Omental fat pad (tissue), 4 donors: ENCODE results near the gene AGBL4. TPM values are rescaled to one million over a fixed set of nuclear protein-coding genes. Genes with fewer than 3 reads are reported as not detected.

Source experiments
- ATAC-seq: fragments of 150-250 bp; one replicate; pipeline ENCODE4 v1.9.1; 2016; ENCODE audit warnings: mild to moderate bottlenecking, moderate library complexity; ENCODE audit not compliant: low FRiP score
- DNase-seq: peaks from one replicate; pipeline ENCODE4 v3.0.0-alpha.2; 2019; ENCODE audit warnings: low spot score
- CTCF ChIP-seq, 3 donors: fragments of 450-650 bp; IDR thresholded peaks; one replicate each; pipeline ENCODE4 v1.5.1; 2016 to 2017; ENCODE audit warnings: antibody characterized with exemption in 3 of 3, mild to moderate bottlenecking in 3 of 3, moderate library complexity in 2 of 3
- total RNA-seq, 4 donors: library from RNA; depleted of rRNA; stranded (reverse); fragments of >200 nt; gene quantifications; one replicate each; pipeline ENCODE4 v1.1.0, GENCODE V29; 2016

Gene AGBL4
- total RNA-seq, 4 donors from 2014 or later = 0.31 to 1.1 (median 0.50) TPM

- no peak for ATAC-seq
- DNase-seq = no peak
- no peak for TF ChIP-seq CTCF (IDR thresholded peaks at IDR 0.05)
These were observed 1470.7 kb downstream of the AGBL4 start for GRCh38 chr1:48552903-48553606.

GRCh38 chr1:48552420-48552819 lies 1471.3 kb downstream of the AGBL4 start:
- no peak for TF ChIP-seq CTCF (IDR thresholded peaks at IDR 0.05)
- no peak for DNase-seq
- no peak for ATAC-seq

GRCh38 chr1:48548985-48549384 lies 1474.8 kb downstream of the AGBL4 start:
- ATAC-seq (no peak), DNase-seq (no peak)

GRCh38 chr1:48547561-48548220 lies 1476.1 kb downstream of the AGBL4 start:
- no peak for TF ChIP-seq CTCF (IDR thresholded peaks at IDR 0.05)
- DNase-seq (no peak), ATAC-seq (no peak)

More at GRCh38 chr1:48548985-48549384, 1474.8 kb downstream of the AGBL4 start:
- TF ChIP-seq CTCF (IDR thresholded peaks at IDR 0.05) = no peak

GRCh38 chr1:48543854-48544253 lies 1479.9 kb downstream of the AGBL4 start:
- ATAC-seq (no peak), DNase-seq (no peak)
- TF ChIP-seq CTCF (IDR thresholded peaks at IDR 0.05) = no peak

GRCh38 chr1:48540587-48540986 lies 1483.2 kb downstream of the AGBL4 start:
- no peak for TF ChIP-seq CTCF (IDR thresholded peaks at IDR 0.05)
- DNase-seq (no peak), ATAC-seq (no peak)

GRCh38 chr1:48536477-48536876 lies 1487.3 kb downstream of the AGBL4 start:
- TF ChIP-seq CTCF (IDR thresholded peaks at IDR 0.05) = no peak
- ATAC-seq = no peak
- no peak for DNase-seq
